Gastroesophageal sphincter (tissue), 3 donors: Measurements from ENCODE around the gene VSIG10L.

Experiments used
- POLR2A ChIP-seq, 2 donors: fragments of 450-650 bp; IDR thresholded peaks; one replicate each; pipeline ENCODE4 v1.6.1; 2017; ENCODE audit warnings: antibody characterized with exemption in 2 of 2, mild to moderate bottlenecking in 2 of 2, moderate library complexity in 1 of 2
- TF ChIP-seq, protein P1 (sequence below), 4 experiments: fragments of 200-600 bp in 2 of 4; fragments of 450-650 bp in 2 of 4; sonication (generic) in 1 of 4; IDR thresholded peaks; one replicate each; pipeline ENCODE4 v1.5.1; 2017 to 2019; ENCODE audit warnings: antibody characterized with exemption in 4 of 4, mild to moderate bottlenecking in 2 of 4, moderate library complexity in 2 of 4

DNA sequence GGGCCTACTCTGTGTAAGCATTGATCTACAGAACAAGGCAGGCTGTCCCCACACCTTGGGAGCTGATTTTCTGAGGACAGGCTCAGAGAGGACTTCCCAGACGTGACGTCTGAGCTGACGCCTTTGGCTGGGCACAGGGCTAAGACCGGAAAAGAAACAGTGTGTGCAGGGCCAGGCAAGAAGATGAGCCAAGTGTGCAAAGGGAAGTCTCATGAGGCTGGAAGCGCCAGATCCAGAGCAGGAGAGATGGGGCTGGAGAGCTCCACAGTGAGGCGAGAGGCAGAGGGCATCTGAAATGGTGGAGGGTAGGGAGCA, 17.8 kb downstream of the VSIG10L start:
- TF ChIP-seq POLR2A (IDR thresholded peaks at IDR 0.05): no peak
- TF ChIP-seq, protein P1, sequence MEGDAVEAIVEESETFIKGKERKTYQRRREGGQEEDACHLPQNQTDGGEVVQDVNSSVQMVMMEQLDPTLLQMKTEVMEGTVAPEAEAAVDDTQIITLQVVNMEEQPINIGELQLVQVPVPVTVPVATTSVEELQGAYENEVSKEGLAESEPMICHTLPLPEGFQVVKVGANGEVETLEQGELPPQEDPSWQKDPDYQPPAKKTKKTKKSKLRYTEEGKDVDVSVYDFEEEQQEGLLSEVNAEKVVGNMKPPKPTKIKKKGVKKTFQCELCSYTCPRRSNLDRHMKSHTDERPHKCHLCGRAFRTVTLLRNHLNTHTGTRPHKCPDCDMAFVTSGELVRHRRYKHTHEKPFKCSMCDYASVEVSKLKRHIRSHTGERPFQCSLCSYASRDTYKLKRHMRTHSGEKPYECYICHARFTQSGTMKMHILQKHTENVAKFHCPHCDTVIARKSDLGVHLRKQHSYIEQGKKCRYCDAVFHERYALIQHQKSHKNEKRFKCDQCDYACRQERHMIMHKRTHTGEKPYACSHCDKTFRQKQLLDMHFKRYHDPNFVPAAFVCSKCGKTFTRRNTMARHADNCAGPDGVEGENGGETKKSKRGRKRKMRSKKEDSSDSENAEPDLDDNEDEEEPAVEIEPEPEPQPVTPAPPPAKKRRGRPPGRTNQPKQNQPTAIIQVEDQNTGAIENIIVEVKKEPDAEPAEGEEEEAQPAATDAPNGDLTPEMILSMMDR (IDR thresholded peaks at IDR 0.05): no peak
